A549 (cell line): ENCODE results near the gene LY6G5B. TPM values are rescaled to one million over a fixed set of nuclear protein-coding genes. Genes with fewer than 3 reads are reported as not detected.

Experiments
- ATAC-seq, 2 experiments: fragments of 200-7000 bp in 1 of 2; fragments of >200 bp in 1 of 2; cut with Nextera tagmentation in 1 of 2; cut with Tn5 transposase in 1 of 2; 3 replicates each; pipeline versions ENCODE4 v1.8.0 to v1.9.1; 2018 to 2020; ENCODE audit warnings: mild to moderate bottlenecking in 1 of 2, moderate library complexity in 1 of 2
- CTCF ChIA-PET: fragments of 300-600 bp; sonication (Branson Sonifier 250); formaldehyde crosslinking; extraction: SDS; loops from one replicate; lab custom pipeline; 2021; ENCODE audit warnings: antibody characterized with exemption, inconsistent platforms; lab: Yijun Ruan, JAX
- POLR2A ChIA-PET: fragments of 350-600 bp; formaldehyde crosslinking; extraction: SDS; loops from one replicate; lab custom pipeline; 2021; ENCODE audit warnings: antibody characterized with exemption, inconsistent platforms; lab: Yijun Ruan, JAX
- DNase-seq, 2 experiments: peaks; one replicate each; pipeline versions ENCODE4 v3.0.0 to v3.0.0-alpha.2; 2011 to 2016; ENCODE audit warnings: low read depth in 1 of 2, low spot score in 1 of 2
- FAIRE-seq: peaks from 2 replicates; lab custom pipeline; 2011; peaks lifted over from hg19 to GRCh38; lab: Jason Lieb, UNC
- H3K27ac ChIP-seq, 2 experiments: fragments of >200 bp; sonication (Bioruptor Twin); formaldehyde crosslinking; 3 replicates each; pipeline ENCODE4 v1.5.1; 2016 to 2017
- H3K4me1 ChIP-seq: fragments of >200 bp; sonication (Bioruptor Twin); formaldehyde crosslinking; 3 replicates; pipeline ENCODE4 v1.6.1; 2016
- H3K4me2 ChIP-seq: fragments of >200 bp; sonication (Bioruptor Twin); formaldehyde crosslinking; 3 replicates; pipeline ENCODE4 v1.6.1; 2016
- H3K4me3 ChIP-seq: fragments of >200 bp; sonication (Bioruptor Twin); formaldehyde crosslinking; 3 replicates; pipeline ENCODE4 v1.5.1; 2016
- H3K9me3 ChIP-seq: fragments of >200 bp; sonication (Bioruptor Twin); formaldehyde crosslinking; 3 replicates; pipeline ENCODE4 v1.6.1; 2016
- BHLHE40 ChIP-seq: IDR thresholded peaks from 2 replicates; pipeline ENCODE4 v1.6.1; 2012; ENCODE audit warnings: low read depth, low read length, inconsistent platforms
- CBX2 ChIP-seq: fragments of 200-600 bp; sonication (generic); IDR thresholded peaks from 2 replicates; pipeline ENCODE4 v1.6.1; 2016; ENCODE audit warnings: low read depth, mild to moderate bottlenecking, borderline replicate concordance
- CHD2 ChIP-seq: fragments of 150-350 bp; IDR thresholded peaks from 2 replicates; pipeline ENCODE4 v1.6.1; 2014; ENCODE audit warnings: low read length; ENCODE audit not compliant: partially characterized antibody
- EHF ChIP-seq: fragments of 250-450 bp; sonication (Bioruptor Pico); IDR thresholded peaks from 2 replicates; pipeline ENCODE4 v1.5.0; 2020; ENCODE audit warnings: mild to moderate bottlenecking
- EHMT2 ChIP-seq: fragments of 200-600 bp; sonication (generic); IDR thresholded peaks from 2 replicates; pipeline ENCODE4 v1.6.1; 2016; ENCODE audit warnings: antibody characterized with exemption, low read depth, mild to moderate bottlenecking, moderate library complexity
- FOSB ChIP-seq: fragments of 250-450 bp; sonication (Bioruptor Pico); IDR thresholded peaks from 2 replicates; pipeline ENCODE4 v1.5.0; 2020; ENCODE audit warnings: mild to moderate bottlenecking, moderate library complexity
- GATA3 ChIP-seq: IDR thresholded peaks from 2 replicates; pipeline ENCODE4 v1.6.1; 2012; ENCODE audit warnings: borderline replicate concordance
- HEYL ChIP-seq: fragments of 250-450 bp; sonication (Bioruptor Pico); IDR thresholded peaks from 2 replicates; pipeline ENCODE4 v1.8.0; 2021; ENCODE audit warnings: mild to moderate bottlenecking, moderate library complexity
- JUN ChIP-seq, 2 experiments: fragments of >200 bp; sonication (Bioruptor Twin); formaldehyde crosslinking; IDR thresholded peaks; 2 replicates in 1 of 2; 3 replicates in 1 of 2; pipeline ENCODE4 v1.6.1; 2016 to 2017
- KDM5A ChIP-seq: fragments of 200-600 bp; sonication (generic); IDR thresholded peaks from 2 replicates; pipeline ENCODE4 v1.6.1; 2016; ENCODE audit warnings: antibody characterized with exemption, mild to moderate bottlenecking
- NPAS2 ChIP-seq: fragments of 250-450 bp; sonication (Bioruptor Pico); IDR thresholded peaks from 2 replicates; pipeline ENCODE4 v1.8.0; 2022; ENCODE audit warnings: mild to moderate bottlenecking, moderate library complexity, borderline replicate concordance
- POLR2AphosphoS2 ChIP-seq: conservative IDR thresholded peaks from 2 replicates; pipeline ENCODE4 v1.6.1; 2012; ENCODE audit warnings: low read length, improper control_type of control experiment, inconsistent platforms
- SREBF2 ChIP-seq: fragments of 450-650 bp; IDR thresholded peaks from 2 replicates; pipeline ENCODE4 v1.6.1; 2014; ENCODE audit warnings: mild to moderate bottlenecking, moderate library complexity
- TP53 ChIP-seq: fragments of 250-450 bp; sonication (Bioruptor Pico); IDR thresholded peaks from 2 replicates; pipeline ENCODE4 v1.5.0; 2021; ENCODE audit warnings: mild to moderate bottlenecking, moderate library complexity
- ZC3H11A ChIP-seq: fragments of 450-650 bp; IDR thresholded peaks from 2 replicates; pipeline ENCODE4 v1.6.1; 2014; ENCODE audit warnings: antibody characterized with exemption, mild to moderate bottlenecking
- ZSCAN20 ChIP-seq: fragments of 250-450 bp; sonication (Bioruptor Pico); IDR thresholded peaks from 2 replicates; pipeline ENCODE4 v1.8.0; 2022; ENCODE audit warnings: mild to moderate bottlenecking, moderate library complexity
- WGBS: methylation state at CpG from one replicate; pipeline ENCODE4 v1.1.6; 2017; ENCODE audit errors: missing lambda C conversion rate; 5-methylcytosine and 5-hydroxymethylcytosine counted together
- polyA plus RNA-seq, 4 experiments: library from polyadenylated mRNA; depleted of rRNA in 3 of 4; stranded (reverse); fragments of >200 nt; fragmentation: RNase III in 1 of 4; extraction: RNeasy Plus Mini Kit Qiagen cat#74134 plus additional on column Dnase treatment in 1 of 4; gene quantifications; 2 replicates in 3 of 4; 3 replicates in 1 of 4; pipeline ENCODE4 v1.2.3, GENCODE V29; 2011 to 2017
- TF ChIP-seq, protein P1 (sequence below): fragments of >200 bp; sonication (Bioruptor Twin); formaldehyde crosslinking; IDR thresholded peaks from 2 replicates; pipeline ENCODE4 v1.6.1; 2016
- TF ChIP-seq, protein P2 (sequence below): IDR thresholded peaks from 2 replicates; pipeline ENCODE4 v1.6.1; 2012
- TF ChIP-seq, protein P3 (sequence below): fragments of 150-350 bp; IDR thresholded peaks from 2 replicates; pipeline ENCODE4 v1.6.1; 2014; ENCODE audit warnings: low read depth, mild to moderate bottlenecking, low read length
- TF ChIP-seq, protein P4 (sequence below): IDR thresholded peaks from 2 replicates; pipeline ENCODE4 v1.6.1; 2012
- TF ChIP-seq, protein P5 (sequence below): fragments of 250-450 bp; sonication (Bioruptor Pico); IDR thresholded peaks from 2 replicates; pipeline ENCODE4 v1.5.0; 2020; ENCODE audit warnings: low read depth, mild to moderate bottlenecking, moderate library complexity
- TF ChIP-seq, protein P6 (sequence below): IDR thresholded peaks from 2 replicates; pipeline ENCODE4 v1.6.1; 2012; ENCODE audit warnings: low read depth, borderline replicate concordance
- TF ChIP-seq, protein P7 (sequence below): fragments of >200 bp; sonication (Bioruptor Twin); formaldehyde crosslinking; IDR thresholded peaks from 3 replicates; pipeline ENCODE4 v1.5.1; 2016

The LY6G5B gene
- polyA plus RNA-seq, 2 of the 4 experiments (the other 2 are of a cell fraction) = 5.9 to 9.9 TPM

DNA sequence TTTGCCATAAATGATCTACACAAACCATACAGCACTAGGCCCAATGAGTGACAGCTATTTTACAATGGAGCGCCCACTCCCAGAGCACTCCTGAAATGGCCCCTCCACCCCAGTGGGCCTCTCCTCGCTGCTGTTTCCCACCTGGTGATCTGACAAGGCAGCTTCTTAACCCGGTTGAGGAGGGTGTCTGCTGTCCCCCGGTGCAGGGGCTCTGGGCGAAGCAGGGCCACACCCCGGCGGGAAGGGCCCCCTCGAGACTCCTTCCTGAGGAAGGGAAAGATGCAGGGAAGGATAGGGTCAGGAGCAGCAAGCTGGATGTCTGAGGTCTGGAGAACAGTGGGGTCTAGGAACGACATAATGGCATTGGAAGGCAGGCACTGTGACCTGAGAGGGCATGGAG, 23.1 kb downstream of the LY6G5B start (continued):
- TF ChIP-seq, protein P1, sequence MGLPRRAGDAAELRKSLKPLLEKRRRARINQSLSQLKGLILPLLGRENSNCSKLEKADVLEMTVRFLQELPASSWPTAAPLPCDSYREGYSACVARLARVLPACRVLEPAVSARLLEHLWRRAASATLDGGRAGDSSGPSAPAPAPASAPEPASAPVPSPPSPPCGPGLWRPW = no peak
- no peak for TF ChIP-seq KDM5A
- no peak for TF ChIP-seq ZSCAN20
- TF ChIP-seq CHD2 = no peak
- TF ChIP-seq, protein P2, sequence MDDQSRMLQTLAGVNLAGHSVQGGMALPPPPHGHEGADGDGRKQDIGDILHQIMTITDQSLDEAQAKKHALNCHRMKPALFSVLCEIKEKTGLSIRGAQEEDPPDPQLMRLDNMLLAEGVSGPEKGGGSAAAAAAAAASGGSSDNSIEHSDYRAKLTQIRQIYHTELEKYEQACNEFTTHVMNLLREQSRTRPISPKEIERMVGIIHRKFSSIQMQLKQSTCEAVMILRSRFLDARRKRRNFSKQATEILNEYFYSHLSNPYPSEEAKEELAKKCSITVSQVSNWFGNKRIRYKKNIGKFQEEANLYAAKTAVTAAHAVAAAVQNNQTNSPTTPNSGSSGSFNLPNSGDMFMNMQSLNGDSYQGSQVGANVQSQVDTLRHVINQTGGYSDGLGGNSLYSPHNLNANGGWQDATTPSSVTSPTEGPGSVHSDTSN = no peak
- TF ChIP-seq, all 56 proteins: peak for 0

DNA sequence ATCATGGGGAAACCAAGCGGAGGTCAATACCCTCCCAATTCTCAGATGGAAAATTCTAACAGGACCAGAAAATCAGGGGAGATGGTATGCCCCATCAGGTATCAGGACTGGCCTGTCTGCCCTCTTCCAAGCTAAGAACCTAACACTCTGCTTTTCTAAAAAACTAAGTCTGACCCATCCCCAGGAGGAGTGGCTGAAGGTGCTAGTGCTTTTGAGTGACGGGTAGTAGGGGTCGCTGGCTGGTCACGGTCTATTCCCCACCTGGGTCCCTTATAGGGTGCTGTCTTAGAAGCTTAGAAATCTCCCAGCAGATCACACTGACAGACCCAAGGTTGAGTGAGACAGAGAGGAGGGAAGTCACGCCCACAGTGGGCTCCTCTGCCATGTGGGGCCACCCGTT, 23.8 kb downstream of the LY6G5B start:
- Histone ChIP-seq H3K4me3 (no peak overlapping the region), H3K4me2 (no peak overlapping the region), H3K27ac (no peak overlapping the region), H3K9me3 (no peaks in the 10 kb centered on the region), H3K4me1 (no peaks in the 10 kb centered on the region; the same call in 2 of the 3 replicates)
- WGBS = 94% methylated on average over 4 of the region's 6 CpGs
- DNase-seq (no peak), ATAC-seq (no peak), FAIRE-seq (no peak)
- CTCF ChIA-PET = interaction anchor here (0.6 to 1.8 kb wide), 6 partner anchors 10 to 170 kb away, joined by 3 to 9 read pairs (median 3); partner anchors contain the start of genes ABHD16A and DDAH2
- POLR2A ChIA-PET = interaction anchor here (1.2 to 1.4 kb wide), 2 partner anchors 122 to 134 kb away, joined by 3 to 5 read pairs; partner anchors contain the start of genes HSPA1A, HSPA1B and HSPA1L
- no peak for TF ChIP-seq EHF (CRISPR knock-in tag)
- no peak for TF ChIP-seq BHLHE40
- no peak for TF ChIP-seq FOSB (CRISPR knock-in tag)

DNA sequence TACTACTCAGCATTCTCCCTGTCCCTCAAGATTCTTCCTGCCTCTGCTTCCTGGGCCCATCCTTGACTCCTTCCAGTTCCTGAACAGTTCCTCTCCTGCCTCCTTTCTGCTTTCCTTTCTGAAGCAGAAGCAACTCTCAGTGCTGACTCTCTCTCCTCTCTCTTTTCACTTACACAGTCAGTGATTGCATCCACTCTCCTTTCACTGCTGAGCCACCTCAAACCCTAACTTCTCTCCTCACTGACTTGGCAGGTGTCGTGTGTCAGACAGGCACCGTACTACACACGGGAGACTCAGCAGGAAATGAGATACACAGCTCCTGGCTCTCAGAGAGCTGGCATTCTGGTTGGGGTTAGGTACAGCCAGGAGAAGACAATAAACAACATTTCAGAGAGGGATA, 27.8 kb downstream of the LY6G5B start:
- no peaks in the 10 kb centered on the region for H3K9me3 ChIP-seq
- no peak overlapping the region for H3K27ac ChIP-seq
- no peak overlapping the region for H3K4me2 ChIP-seq
- 63% methylated on average over 3 of the region's 3 CpGs for WGBS
- POLR2A ChIA-PET = no interaction called here
- TF ChIP-seq SREBF2 (no peak), JUN (IDR thresholded peaks at IDR 0.05) (no peak), FOSB (CRISPR knock-in tag) (no peak), POLR2AphosphoS2 (no peak), ZC3H11A (no peak), NPAS2 (CRISPR knock-in tag) (no peak)
- TF ChIP-seq, protein P3, sequence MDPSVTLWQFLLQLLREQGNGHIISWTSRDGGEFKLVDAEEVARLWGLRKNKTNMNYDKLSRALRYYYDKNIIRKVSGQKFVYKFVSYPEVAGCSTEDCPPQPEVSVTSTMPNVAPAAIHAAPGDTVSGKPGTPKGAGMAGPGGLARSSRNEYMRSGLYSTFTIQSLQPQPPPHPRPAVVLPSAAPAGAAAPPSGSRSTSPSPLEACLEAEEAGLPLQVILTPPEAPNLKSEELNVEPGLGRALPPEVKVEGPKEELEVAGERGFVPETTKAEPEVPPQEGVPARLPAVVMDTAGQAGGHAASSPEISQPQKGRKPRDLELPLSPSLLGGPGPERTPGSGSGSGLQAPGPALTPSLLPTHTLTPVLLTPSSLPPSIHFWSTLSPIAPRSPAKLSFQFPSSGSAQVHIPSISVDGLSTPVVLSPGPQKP = no peak
- no peak overlapping the region for H3K4me3 ChIP-seq
- CTCF ChIA-PET = interaction anchor here (1.4 kb wide), 1 partner anchor 93 kb away, joined by 3 read pairs; no protein-coding TSS in a partner anchor
- ATAC-seq = no peak
- DNase-seq = no peak
- peaks cover 13% of the 10 kb centered on the region; the same call in 2 of the 3 replicates for H3K4me1 ChIP-seq
- no peak for FAIRE-seq

DNA sequence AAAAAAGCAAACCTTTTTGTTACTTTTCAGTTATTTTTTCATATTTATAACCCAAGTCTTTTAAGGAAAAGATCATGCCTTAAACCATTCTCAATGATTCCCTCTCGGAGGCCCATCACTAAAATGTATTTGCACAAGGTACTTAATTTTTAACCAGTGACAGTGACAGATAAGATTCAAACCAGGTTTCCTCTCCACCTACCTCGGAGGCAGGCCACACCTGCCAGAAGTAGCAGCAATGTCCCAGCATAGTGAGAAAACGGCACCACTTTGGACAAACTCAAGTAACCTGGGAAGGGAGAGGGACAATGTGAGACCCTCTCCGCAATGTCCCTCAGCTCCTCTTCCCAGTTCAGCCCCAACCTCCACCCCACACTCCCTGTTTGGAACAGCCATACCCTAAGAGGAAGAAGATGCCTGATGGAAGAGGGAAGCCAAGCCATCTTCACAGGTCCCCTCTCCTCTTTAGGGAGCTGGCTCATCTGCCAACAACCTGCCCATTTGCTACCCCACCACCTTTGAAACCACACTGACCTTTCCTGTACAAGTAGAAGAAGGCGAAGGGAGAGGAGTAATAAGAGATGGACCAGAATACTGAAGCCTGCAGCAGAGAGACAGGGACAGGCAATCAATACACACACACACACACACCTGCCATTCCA, 31.1 kb downstream of the LY6G5B start:
- FAIRE-seq (no peak), DNase-seq (no peak), ATAC-seq (no peak)
- ChIA-PET CTCF (no interaction called here), POLR2A (no interaction called here)
- 72% methylated on average over 5 of the region's 5 CpGs for WGBS
- Histone ChIP-seq H3K4me3 (no peak overlapping the region), H3K4me1 (peaks cover 13% of the 10 kb centered on the region; the same call in 2 of the 3 replicates), H3K9me3 (no peaks in the 10 kb centered on the region), H3K27ac (no peak overlapping the region), H3K4me2 (no peak overlapping the region)
- TF ChIP-seq HEYL (CRISPR knock-in tag) = no peak
- TF ChIP-seq, protein P4, sequence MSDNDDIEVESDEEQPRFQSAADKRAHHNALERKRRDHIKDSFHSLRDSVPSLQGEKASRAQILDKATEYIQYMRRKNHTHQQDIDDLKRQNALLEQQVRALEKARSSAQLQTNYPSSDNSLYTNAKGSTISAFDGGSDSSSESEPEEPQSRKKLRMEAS = no peak
- TF ChIP-seq FOSB (CRISPR knock-in tag) = no peak
- TF ChIP-seq, protein P5, sequence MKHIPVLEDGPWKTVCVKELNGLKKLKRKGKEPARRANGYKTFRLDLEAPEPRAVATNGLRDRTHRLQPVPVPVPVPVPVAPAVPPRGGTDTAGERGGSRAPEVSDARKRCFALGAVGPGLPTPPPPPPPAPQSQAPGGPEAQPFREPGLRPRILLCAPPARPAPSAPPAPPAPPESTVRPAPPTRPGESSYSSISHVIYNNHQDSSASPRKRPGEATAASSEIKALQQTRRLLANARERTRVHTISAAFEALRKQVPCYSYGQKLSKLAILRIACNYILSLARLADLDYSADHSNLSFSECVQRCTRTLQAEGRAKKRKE (CRISPR knock-in tag) = no peak
- no peak for TF ChIP-seq TP53 (CRISPR knock-in tag)
- TF ChIP-seq EHF (CRISPR knock-in tag) = no peak
- no peak for TF ChIP-seq GATA3
- no peak for TF ChIP-seq EHMT2
- TF ChIP-seq, protein P6, sequence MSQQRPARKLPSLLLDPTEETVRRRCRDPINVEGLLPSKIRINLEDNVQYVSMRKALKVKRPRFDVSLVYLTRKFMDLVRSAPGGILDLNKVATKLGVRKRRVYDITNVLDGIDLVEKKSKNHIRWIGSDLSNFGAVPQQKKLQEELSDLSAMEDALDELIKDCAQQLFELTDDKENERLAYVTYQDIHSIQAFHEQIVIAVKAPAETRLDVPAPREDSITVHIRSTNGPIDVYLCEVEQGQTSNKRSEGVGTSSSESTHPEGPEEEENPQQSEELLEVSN = no peak
- no peak for TF ChIP-seq CBX2
- TF ChIP-seq, protein P3 = no peak
- TF ChIP-seq, protein P7, sequence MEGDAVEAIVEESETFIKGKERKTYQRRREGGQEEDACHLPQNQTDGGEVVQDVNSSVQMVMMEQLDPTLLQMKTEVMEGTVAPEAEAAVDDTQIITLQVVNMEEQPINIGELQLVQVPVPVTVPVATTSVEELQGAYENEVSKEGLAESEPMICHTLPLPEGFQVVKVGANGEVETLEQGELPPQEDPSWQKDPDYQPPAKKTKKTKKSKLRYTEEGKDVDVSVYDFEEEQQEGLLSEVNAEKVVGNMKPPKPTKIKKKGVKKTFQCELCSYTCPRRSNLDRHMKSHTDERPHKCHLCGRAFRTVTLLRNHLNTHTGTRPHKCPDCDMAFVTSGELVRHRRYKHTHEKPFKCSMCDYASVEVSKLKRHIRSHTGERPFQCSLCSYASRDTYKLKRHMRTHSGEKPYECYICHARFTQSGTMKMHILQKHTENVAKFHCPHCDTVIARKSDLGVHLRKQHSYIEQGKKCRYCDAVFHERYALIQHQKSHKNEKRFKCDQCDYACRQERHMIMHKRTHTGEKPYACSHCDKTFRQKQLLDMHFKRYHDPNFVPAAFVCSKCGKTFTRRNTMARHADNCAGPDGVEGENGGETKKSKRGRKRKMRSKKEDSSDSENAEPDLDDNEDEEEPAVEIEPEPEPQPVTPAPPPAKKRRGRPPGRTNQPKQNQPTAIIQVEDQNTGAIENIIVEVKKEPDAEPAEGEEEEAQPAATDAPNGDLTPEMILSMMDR = no peak
